WTC11 (cell line): ENCODE data around the gene POFUT2.

Experiments
- CREM ChIP-seq: sonication (generic); formaldehyde crosslinking; IDR thresholded peaks from 2 replicates; pipeline ENCODE4 v1.8.1; 2022; ENCODE audit warnings: mild to moderate bottlenecking, missing genetic modification reagents, moderate library complexity
- CTCF ChIP-seq: fragments of 200-600 bp; IDR thresholded peaks from 2 replicates; pipeline ENCODE4 v1.8.0; 2022; ENCODE audit warnings: antibody characterized with exemption
- ERG ChIP-seq: fragments of 250-450 bp; sonication (Bioruptor Pico); IDR thresholded peaks from 2 replicates; pipeline ENCODE4 v1.8.0; 2021; ENCODE audit warnings: mild to moderate bottlenecking
- FOXK1 ChIP-seq: sonication (generic); formaldehyde crosslinking; IDR thresholded peaks from 2 replicates; pipeline ENCODE4 v1.8.0; 2022; ENCODE audit warnings: mild to moderate bottlenecking, moderate library complexity, missing genetic modification reagents
- PREB ChIP-seq: sonication (generic); formaldehyde crosslinking; IDR thresholded peaks from 2 replicates; pipeline ENCODE4 v1.8.1; 2022; ENCODE audit warnings: mild to moderate bottlenecking, missing genetic modification reagents, moderate library complexity, borderline replicate concordance
- RELA ChIP-seq: sonication (generic); formaldehyde crosslinking; IDR thresholded peaks from 2 replicates; pipeline ENCODE4 v1.8.1; 2022; ENCODE audit warnings: missing genetic modification reagents, mild to moderate bottlenecking, borderline replicate concordance
- TCF7 ChIP-seq: sonication (generic); formaldehyde crosslinking; IDR thresholded peaks from 2 replicates; pipeline ENCODE4 v1.8.0; 2022; ENCODE audit warnings: mild to moderate bottlenecking, low read depth, missing genetic modification reagents, moderate library complexity
- ZNF219 ChIP-seq: sonication (generic); formaldehyde crosslinking; IDR thresholded peaks from 2 replicates; pipeline ENCODE4 v1.8.0; 2023; ENCODE audit warnings: missing genetic modification reagents, mild to moderate bottlenecking, borderline replicate concordance
- ZNF423 ChIP-seq: fragments of 250-450 bp; sonication (Bioruptor Pico); IDR thresholded peaks from 2 replicates; pipeline ENCODE4 v2.1.2; 2022; ENCODE audit warnings: mild to moderate bottlenecking, moderate library complexity
- ZNF532 ChIP-seq: fragments of 250-450 bp; sonication (Bioruptor Pico); IDR thresholded peaks from 2 replicates; pipeline ENCODE4 v1.9.0; 2021; ENCODE audit warnings: mild to moderate bottlenecking, borderline replicate concordance

- TF ChIP-seq CTCF: no peak
- no peak for TF ChIP-seq CREM (CRISPR knock-in tag)
- no peak for TF ChIP-seq ERG (CRISPR knock-in tag)
- TF ChIP-seq TCF7 (CRISPR knock-in tag): no peak
- no peak for TF ChIP-seq RELA (CRISPR knock-in tag)
- TF ChIP-seq ZNF532 (CRISPR knock-in tag): no peak
- TF ChIP-seq ZNF219 (CRISPR knock-in tag): no peak
- no peak for TF ChIP-seq PREB (CRISPR knock-in tag)
- no peak for TF ChIP-seq ZNF423 (CRISPR knock-in tag)
- TF ChIP-seq FOXK1 (CRISPR knock-in tag): no peak
Observed at GRCh38 chr21:45334134-45334533, 46.4 kb upstream of the POFUT2 start.
